ENCODE results near the gene CANX.
"Not testable (repeated sequence)": the region's sequence is repeated elsewhere in the genome, so short reads cannot be mapped to it uniquely, and the experiment has no call there.

DNA sequence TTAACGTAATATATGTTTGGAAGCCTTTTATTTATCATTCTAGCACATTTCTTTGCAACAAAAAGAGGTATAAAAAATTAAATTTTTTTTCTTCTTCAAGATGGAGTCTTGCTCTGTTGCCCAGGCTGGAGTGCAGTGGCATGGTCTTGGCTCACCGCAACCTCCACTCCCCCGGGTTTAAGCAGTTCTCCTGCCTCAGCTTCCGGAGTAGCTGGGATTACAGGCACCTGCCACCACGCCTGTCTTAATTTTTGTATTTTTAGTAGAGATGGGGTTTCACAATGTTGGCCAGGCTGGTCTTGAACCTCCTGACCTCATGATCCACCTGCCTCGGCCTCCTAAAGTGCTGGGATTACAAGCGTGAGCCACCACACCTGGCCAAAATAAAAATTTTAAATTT, 45.3 kb downstream of the CANX start:
- TF ChIP-seq, protein P1, sequence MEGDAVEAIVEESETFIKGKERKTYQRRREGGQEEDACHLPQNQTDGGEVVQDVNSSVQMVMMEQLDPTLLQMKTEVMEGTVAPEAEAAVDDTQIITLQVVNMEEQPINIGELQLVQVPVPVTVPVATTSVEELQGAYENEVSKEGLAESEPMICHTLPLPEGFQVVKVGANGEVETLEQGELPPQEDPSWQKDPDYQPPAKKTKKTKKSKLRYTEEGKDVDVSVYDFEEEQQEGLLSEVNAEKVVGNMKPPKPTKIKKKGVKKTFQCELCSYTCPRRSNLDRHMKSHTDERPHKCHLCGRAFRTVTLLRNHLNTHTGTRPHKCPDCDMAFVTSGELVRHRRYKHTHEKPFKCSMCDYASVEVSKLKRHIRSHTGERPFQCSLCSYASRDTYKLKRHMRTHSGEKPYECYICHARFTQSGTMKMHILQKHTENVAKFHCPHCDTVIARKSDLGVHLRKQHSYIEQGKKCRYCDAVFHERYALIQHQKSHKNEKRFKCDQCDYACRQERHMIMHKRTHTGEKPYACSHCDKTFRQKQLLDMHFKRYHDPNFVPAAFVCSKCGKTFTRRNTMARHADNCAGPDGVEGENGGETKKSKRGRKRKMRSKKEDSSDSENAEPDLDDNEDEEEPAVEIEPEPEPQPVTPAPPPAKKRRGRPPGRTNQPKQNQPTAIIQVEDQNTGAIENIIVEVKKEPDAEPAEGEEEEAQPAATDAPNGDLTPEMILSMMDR (IDR thresholded peaks at IDR 0.05): not testable (repeated sequence)
- TF ChIP-seq POLR2A (IDR thresholded peaks at IDR 0.05): not testable (repeated sequence)

Measured in testis (tissue), 2 donors.